Fibroblast of upper back skin (primary cell): ENCODE measurements around the gene ADAM15.

Experiments
- DNase-seq: peaks from one replicate; pipeline ENCODE4 v3.0.0-alpha.2; 2013

The ADAM15 gene

DNA sequence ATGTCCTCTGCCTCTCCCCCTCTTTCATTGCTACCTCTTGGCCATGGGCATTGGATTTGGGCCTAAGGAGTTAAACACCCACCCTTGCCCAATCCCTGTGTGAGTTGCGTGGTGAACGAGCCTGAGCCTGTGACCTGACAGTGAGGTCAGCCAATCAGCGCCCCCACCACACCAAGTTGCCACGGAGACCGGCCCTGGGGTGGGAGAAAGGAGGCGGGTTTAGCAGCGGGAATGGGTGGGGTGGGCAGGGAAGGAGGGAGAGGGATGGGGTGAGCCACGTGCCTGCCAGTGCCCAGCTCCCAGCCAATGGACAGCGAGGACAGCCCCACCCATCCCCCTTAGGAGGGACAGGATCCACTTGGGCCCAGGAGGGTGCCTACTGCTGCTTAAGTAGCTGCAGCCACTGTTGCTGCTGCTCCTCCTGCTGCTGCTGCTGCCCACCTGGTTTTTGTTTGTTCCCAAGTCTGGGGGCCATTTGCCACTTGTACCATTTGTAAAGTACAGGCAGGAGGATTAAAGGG, 39.0 kb upstream of the ADAM15 start:
- no peak for DNase-seq

DNA sequence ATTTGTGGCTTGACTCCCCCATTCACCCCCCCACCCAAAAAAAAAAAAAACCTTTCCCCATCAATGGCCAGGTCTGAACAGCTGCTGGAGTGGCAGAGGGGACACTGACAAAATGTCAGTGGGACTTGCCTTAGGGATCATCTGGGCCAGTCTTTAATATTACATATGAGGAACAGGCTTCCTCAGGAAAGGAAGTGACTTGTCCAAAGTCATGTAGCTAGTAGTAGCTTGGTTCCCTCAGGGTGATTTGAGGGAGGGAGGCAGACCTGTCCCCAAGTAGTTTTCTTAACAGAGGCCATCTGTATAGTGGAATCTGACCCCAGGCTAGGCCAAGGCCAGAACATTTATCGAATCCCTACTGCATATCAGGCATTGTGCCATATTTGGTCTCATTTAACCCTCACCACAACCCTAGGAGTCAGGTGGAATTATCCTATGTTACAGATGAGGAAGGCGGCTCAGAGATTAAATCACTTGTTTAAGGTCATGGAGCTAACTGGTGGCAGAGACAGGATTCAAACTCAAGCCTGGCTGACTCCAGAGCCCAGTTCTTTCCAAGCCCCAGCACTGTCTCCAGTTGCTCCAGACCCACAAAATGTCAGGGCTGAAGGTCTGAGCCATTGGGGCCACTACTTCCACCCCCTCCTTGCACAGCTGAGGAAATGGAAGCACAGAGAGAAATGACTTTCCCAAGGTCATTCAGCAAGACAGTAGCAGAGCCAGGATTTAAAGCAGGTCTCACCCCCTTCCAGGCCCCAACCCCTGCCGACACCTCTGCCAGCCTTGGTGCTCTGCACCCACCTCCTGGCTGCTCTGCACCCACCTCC, 38.1 kb upstream of the ADAM15 start:
- no peak for DNase-seq

- no peak for DNase-seq
These were observed 37.5 kb upstream of the ADAM15 start for GRCh38 chr1:155013632-155014031.

GRCh38 chr1:155014709-155015508, 36.2 kb upstream of the ADAM15 start:
- no peak for DNase-seq

GRCh38 chr1:155015527-155016230, 35.4 kb upstream of the ADAM15 start:
- no peak for DNase-seq

DNA sequence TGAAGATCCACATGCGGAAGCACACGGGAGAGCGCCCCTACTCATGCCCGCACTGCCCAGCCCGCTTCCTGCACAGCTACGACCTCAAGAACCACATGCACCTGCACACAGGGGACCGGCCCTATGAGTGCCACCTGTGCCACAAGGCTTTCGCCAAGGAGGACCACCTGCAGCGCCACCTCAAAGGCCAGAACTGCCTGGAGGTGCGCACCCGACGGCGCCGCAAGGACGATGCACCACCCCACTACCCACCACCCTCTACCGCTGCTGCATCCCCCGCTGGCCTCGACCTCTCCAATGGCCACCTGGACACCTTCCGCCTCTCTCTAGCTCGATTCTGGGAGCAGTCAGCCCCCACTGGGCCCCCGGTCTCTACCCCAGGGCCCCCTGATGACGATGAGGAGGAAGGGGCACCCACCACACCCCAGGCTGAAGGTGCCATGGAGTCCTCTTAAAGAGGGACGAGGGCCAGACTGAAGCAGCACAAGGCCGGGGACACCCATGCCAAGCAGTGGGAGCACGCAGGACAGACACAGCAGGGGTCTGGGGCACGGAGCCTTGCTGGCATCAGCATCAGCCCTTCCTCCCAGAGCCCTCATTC, 34.8 kb upstream of the ADAM15 start:
- DNase-seq = no peak

- peak; percentile 80 for DNase-seq
These were observed 33.8 kb upstream of the ADAM15 start for GRCh38 chr1:155017041-155017945.

DNA sequence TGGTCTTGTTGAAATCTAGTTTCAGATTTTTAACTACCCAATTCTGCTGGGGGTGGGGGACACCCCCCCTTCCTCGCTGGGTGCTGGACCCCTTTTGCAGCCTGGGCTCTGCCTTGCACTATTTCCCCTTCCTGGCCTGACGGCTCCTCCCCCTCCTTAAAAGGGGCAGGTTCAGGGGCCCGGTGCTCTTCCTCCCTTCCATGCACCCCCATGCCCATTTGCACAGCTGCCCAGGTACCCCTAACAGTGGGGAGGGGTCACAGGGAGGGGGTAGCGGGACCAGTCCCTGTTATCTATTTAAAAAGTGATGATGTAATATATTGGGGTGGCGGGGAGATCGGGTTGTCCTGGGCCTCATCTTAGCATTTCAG, 33.2 kb upstream of the ADAM15 start:
- DNase-seq = no peak

- DNase-seq = no peak
These were observed 32.3 kb upstream of the ADAM15 start for GRCh38 chr1:155018617-155019348.

DNA sequence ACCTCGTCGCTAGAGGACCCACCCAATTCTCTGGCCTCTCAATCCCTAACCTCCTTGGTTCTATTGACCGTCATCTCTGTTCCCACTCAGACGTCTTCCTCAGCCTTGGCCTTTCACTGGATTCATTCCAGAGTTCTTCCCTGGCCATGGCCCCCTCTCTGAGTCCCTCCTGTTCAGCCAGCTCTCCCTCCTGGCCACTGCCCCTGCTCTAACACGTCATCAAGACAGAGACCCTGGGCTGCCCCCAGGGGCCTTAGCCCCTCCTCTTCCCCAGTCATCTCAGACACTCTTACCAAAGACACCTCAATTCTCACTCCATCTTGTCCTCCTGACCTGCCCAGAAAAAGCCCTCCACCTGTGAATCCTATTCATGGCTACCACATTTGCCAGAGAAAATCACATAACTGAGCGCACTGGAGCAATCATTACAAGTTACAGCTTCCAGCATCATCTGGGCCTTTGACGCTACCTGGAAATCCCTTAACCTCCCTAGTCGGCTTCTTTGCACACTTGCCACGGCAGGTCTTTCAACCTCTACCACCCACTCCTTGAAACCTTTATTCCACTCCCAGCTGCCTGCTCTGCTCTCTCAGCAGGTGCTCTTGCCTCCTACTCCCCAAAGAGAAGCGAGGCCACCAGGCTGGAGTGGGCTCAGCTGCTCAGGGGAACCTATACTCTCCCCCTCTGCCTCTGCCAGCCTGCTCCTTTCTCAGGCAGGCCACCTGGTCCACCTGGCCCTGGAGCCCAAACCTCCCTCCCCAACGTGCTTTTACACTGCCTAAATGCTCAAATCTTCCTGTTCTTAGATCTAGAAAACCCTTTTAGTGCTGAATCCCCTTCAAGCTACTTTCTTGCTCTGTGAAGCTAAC, 31.5 kb upstream of the ADAM15 start:
- DNase-seq = no peak

DNA sequence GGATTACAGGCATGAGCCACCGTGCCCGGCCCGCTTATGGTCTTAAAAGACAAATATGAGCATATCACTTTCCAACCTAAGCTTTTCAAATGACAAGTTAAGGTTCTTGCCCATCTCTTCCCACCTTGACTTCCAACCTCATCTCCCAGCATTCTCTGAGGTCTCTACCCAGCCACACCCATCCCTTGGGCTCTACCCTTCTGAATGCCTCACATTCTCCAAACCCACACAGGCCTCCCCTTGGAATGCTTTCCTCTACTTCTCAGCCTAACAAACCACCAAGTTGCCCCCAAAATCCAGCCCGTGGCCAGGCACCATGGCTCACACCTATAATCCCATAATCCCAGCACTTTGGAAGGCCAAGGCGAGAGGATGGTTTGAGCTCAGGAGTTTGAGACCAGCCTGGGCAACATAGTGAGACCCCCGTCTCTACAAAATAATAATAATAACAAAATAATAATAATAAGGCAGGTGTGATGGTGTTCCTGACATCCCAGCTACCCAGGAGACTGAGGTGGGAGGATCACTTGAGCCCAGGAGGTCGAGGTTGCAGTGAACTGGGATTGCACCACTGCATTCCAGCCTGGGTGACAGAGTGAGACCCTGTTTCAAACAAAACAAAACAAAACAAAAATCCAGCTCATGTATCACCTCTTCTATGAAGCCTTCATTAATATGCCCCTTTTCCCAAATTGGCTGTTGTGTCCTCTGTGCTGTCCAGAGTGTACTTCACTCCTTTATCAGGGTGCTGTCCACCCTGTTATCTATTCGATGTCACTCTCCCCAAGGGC, 28.8 kb upstream of the ADAM15 start:
- no peak for DNase-seq

DNA sequence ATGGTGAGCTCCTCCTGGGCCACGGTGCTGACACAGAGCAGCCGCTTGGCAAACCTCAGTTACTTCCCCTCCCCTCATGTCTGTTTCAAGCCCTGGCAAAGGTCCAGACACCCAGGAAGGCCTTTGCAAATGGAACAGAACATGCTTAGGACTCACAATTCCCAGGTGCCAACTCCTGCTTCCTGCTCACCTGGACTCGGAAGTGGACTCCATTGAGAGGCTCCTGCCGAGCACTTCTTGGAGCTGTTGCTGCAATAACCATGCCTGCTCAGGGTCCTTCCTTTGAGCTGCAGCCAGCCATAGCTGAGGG, 28.2 kb upstream of the ADAM15 start:
- DNase-seq = no peak

GRCh38 chr1:155023627-155024026, 27.5 kb upstream of the ADAM15 start:
- no peak for DNase-seq

DNA sequence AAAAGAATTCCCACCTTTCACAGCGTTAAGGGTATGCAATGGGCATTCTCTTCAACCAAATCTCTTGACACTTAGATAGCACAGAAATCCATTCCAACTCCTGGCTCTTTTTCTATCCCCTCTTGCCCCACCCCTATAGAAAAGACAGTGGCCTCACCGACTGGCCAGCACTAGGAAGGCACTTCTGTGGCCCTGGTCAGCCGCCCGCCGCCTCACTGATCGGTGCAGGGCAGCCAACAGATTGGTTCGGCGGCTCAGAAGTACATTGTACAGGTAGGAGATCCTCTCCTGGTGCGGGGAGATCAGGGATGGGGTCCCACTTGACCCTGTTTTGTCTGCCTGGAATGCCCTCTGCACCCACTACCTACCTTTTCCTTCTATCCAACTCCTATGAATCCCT, 26.8 kb upstream of the ADAM15 start:
- DNase-seq = no peak

DNA sequence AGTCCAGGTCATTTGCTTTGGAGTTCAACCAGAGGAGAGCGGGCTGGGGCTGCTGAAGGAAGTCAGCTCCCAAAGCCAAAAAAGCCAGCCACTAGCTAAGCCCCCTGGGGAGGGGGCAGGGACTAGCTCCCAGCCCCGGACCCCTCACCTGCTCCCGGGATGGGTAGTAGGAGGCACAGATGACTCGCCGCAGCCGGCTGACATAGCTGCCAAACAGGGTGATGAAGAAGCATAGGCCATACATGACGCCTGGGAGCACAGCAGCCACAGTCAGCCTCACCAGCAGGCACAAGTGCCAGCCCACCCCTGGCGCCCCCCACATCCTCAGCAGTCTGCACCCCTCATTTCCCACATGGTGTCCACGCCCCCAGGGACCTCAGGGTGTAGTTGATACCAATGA, 25.0 kb upstream of the ADAM15 start:
- DNase-seq = no peak

DNA sequence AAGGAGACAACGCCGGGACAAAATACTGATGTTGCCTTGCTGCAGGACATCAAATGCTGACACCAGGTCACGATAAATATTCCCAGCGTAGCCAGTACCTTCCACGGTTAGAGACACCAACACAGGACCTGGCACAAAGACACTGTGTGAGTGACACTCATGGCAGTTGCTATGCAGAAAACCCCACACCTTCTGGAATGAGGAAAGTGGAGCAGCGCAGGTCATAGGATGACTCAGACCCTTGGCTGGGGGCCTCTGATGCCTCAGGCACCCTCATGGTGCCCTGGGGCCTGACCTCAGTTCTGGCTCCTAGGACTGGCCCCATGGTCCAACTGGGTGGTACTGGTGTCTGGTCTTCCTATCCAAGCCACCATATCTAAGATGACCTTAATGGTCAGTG, 24.5 kb upstream of the ADAM15 start:
- DNase-seq = no peak

- no peak for DNase-seq
These were observed 21.4 kb upstream of the ADAM15 start for GRCh38 chr1:155029513-155030242.

- no peak for DNase-seq
These were observed 20.8 kb upstream of the ADAM15 start for GRCh38 chr1:155030243-155030795.
